HG02884 (cell line): ENCODE data around the gene OXT.
"Not testable (repeated sequence)": the region's sequence is repeated elsewhere in the genome, so short reads cannot be mapped to it uniquely, and the experiment has no call there.

Experiments used
- ATAC-seq: cut with Tn5 transposase; IDR thresholded peaks from one replicate; pipeline ENCODE4 v1.9.1; 2021; ENCODE audit warnings: mild to moderate bottlenecking, moderate library complexity; ENCODE audit not compliant: unreplicated experiment

Gene OXT

GRCh38 chr20:3109350-3110302 lies 38.2 kb downstream of the OXT start:
- no peak for ATAC-seq

GRCh38 chr20:3111507-3111906 lies 40.1 kb downstream of the OXT start:
- no peak for ATAC-seq

- no peak for ATAC-seq
Observed at GRCh38 chr20:3111995-3112394, 40.6 kb downstream of the OXT start.

GRCh38 chr20:3115190-3116107 lies 44.0 kb downstream of the OXT start:
- no peak for ATAC-seq

GRCh38 chr20:3116341-3116740 lies 44.9 kb downstream of the OXT start:
- no peak for ATAC-seq

- not testable (repeated sequence) for ATAC-seq
Observed at GRCh38 chr20:3117839-3118379, 46.5 kb downstream of the OXT start.

GRCh38 chr20:3119044-3119443 lies 47.6 kb downstream of the OXT start:
- ATAC-seq, result no peak

GRCh38 chr20:3121271-3121911 lies 50.0 kb downstream of the OXT start:
- no peak for ATAC-seq
